NOMO-1 treated with dmso at 0.1 percent for 144 hours (cell line): ENCODE data around the gene PTPN5.

Source experiments
- DNase-seq: peaks from one replicate; lab custom pipeline; 2025; ENCODE audit not compliant: unreplicated experiment; lab: John Stamatoyannopoulos, UW

PTPN5 gene

GRCh38 chr11:18743365-18743764 lies 48.2 kb downstream of the PTPN5 start:
- DNase-seq, result no peak

- no peak for DNase-seq
These were observed 49.8 kb downstream of the PTPN5 start for GRCh38 chr11:18741783-18742182.

- DNase-seq, result no peak
These were observed 51.9 kb downstream of the PTPN5 start for GRCh38 chr11:18739685-18740084.

GRCh38 chr11:18737642-18738041 lies 54.0 kb downstream of the PTPN5 start:
- no peak for DNase-seq

- DNase-seq, result no peak
These were observed 54.9 kb downstream of the PTPN5 start for GRCh38 chr11:18736590-18737148.

- DNase-seq, result no peak
These were observed 58.4 kb downstream of the PTPN5 start for GRCh38 chr11:18733202-18733601.

GRCh38 chr11:18731949-18732821 lies 59.4 kb downstream of the PTPN5 start:
- peak; percentile 33 for DNase-seq

- no peak for DNase-seq
These were observed 60.2 kb downstream of the PTPN5 start for GRCh38 chr11:18731441-18731840.

GRCh38 chr11:18730020-18730419 lies 61.6 kb downstream of the PTPN5 start:
- no peak for DNase-seq

GRCh38 chr11:18729426-18729825 lies 62.2 kb downstream of the PTPN5 start:
- no peak for DNase-seq

GRCh38 chr11:18728658-18729057 lies 62.9 kb downstream of the PTPN5 start:
- DNase-seq, result no peak

- no peak for DNase-seq
These were observed 63.9 kb downstream of the PTPN5 start for GRCh38 chr11:18727479-18728236.

- no peak for DNase-seq
These were observed 65.6 kb downstream of the PTPN5 start, which contains the start of gene IGSF22 for GRCh38 chr11:18726040-18726439. TSS of gene IGSF22 (minus strand) at chr11:18726188. CDS start at chr11:18724236, 1,952 bp downstream.

- no peak for DNase-seq
These were observed 67.6 kb downstream of the PTPN5 start for GRCh38 chr11:18723991-18724390.

GRCh38 chr11:18722293-18722637 lies 69.3 kb downstream of the PTPN5 start:
- DNase-seq, result no peak

GRCh38 chr11:18721561-18722292 lies 69.9 kb downstream of the PTPN5 start:
- DNase-seq, result peak; percentile 52

- DNase-seq, result no peak
These were observed 70.6 kb downstream of the PTPN5 start for GRCh38 chr11:18720808-18721560.

- DNase-seq, result no peak
These were observed 71.3 kb downstream of the PTPN5 start for GRCh38 chr11:18720091-18720807.

- no peak for DNase-seq
These were observed 76.1 kb downstream of the PTPN5 start for GRCh38 chr11:18715476-18715875.

- DNase-seq, result no peak
These were observed 77.2 kb downstream of the PTPN5 start for GRCh38 chr11:18714443-18714780.
